GM18909 (cell line): Measurements from ENCODE around the gene DOC2B.
"Not testable (repeated sequence)": the region's sequence is repeated elsewhere in the genome, so short reads cannot be mapped to it uniquely, and the experiment has no call there.

Source experiments
- ATAC-seq: cut with Tn5 transposase; IDR thresholded peaks from one replicate; pipeline ENCODE4 v1.9.1; 2021; ENCODE audit warnings: mild to moderate bottlenecking; ENCODE audit not compliant: unreplicated experiment, poor library complexity

DOC2B gene

DNA sequence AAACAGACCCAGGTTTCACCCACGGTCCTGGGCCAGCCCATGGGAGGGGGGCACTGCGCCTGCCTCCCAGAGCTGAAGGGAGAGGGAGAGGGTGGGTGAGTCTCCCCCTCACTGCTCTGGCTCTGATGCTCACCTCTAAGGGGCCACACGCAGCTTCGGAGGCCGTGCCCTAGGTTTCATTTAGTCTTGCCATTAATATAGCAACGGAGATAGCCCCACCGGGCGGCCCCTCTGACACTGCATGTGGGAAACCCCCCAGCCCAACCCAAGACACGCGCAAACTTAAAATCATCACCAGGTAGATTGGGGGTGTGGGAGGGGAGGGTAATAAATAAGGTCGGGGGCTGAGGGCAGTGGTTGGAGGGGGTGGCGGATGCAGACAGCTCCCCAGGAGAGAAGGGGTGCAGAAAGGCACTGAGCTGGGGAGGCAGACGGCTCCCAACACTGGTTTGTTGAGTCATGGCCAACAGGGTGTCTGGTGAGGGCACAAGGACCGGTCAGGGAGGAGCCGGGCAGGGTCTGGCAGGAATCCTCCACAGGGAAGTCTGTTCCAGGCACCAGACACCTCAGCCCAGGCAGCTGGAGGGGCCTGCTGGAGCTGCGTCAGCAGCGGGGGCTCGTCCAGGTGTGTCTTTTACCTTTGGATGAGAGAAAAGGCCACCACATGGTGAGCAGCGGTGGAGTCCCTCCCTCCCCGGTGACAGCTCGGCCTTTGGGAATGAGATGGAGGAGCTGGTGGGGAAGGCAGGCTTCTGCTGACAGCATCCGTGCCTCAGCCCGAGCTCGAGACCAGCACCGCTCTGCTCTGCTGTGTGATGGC, 32.0 kb upstream of the DOC2B start:
- ATAC-seq = no peak

- no peak for ATAC-seq
Observed at GRCh38 chr17:210402-210801, 29.0 kb upstream of the DOC2B start.

- no peak for ATAC-seq
Observed at GRCh38 chr17:208429-208828, 27.0 kb upstream of the DOC2B start.

DNA sequence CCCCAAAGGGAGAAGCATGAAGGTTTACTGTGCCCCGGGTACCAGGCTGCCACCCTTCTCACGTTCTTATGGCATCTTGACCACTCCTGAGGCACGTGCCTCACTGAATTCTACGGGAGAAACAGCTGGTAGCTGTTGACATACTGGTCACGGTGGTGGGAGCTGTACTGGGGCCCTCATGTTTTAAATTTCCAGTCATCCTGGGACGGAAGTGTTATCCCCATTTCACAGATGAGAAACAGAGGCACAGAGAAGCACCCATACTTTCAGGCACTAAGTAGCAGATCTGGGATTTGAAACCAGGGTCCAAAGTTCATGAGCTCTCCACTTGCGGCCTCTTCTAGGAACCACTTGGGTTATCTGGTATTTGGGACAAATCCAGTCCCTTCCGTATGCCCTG, 26.3 kb upstream of the DOC2B start:
- no peak for ATAC-seq

GRCh38 chr17:206941-207560, 25.6 kb upstream of the DOC2B start:
- ATAC-seq = no peak

DNA sequence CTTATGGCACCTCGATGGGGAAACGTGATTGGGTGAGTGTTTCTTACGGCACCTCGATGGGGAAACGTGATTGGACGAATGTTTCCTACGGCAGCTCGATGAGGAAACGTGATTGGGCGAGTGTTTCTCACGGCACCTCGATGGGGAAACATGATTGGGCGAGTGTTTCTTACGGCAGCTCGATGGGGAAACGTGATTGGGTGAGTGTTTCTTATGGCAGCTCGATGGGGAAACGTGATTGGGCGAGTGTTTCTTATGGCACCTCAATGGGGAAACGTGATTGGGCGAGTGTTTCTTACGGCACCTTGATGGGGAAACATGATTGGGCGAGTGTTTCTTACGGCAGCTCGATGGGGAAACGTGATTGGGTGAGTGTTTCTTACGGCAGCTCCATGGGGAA, 25.0 kb upstream of the DOC2B start:
- not testable (repeated sequence) for ATAC-seq

DNA sequence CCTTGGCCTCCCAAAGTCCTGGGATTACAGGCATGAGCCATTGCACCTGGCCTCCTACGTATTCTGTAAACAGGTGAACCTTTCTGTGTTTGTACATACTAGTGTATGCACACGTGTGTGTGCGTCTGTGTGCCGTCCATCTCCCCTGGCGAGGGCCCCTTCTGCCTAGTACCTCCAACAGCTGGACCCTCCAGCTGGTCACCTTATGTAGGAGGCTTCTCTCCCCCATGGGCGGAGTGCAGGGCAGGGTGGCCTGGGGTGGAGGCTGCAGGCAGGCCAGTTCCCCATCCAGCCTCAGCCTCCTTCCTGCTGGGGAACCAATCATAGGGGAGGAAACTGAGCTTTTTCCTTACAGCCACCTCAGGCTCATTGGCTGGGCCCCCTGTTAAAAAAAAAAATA, 24.4 kb upstream of the DOC2B start:
- no peak for ATAC-seq

- no peak for ATAC-seq
Observed at GRCh38 chr17:205148-205669, 23.8 kb upstream of the DOC2B start.

GRCh38 chr17:204427-205147, 23.1 kb upstream of the DOC2B start:
- ATAC-seq = no peak

GRCh38 chr17:202501-202951, 21.1 kb upstream of the DOC2B start:
- no peak for ATAC-seq

GRCh38 chr17:201736-202135, 20.3 kb upstream of the DOC2B start:
- ATAC-seq = not testable (repeated sequence)

- ATAC-seq = not testable (repeated sequence)
Observed at GRCh38 chr17:201257-201656, 19.8 kb upstream of the DOC2B start.

DNA sequence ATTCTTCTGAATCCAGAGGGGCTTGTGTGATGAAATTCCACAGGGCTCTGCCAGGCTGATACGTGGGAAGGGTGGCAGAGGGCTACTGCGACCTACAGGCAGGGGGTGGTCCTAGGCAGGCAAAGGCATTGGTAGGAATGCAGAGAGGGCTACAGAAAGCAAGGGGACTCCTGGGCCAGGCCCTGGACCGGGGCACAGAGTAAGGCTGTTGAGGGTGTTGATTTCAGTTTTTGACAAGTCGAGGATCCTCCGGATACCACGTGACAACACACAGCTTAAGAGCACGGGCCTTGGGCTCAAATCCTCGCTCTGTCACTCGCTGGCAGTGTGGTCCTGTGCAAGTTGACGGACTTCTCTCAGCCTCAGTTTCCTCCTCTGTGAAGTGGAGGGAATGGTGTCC, 19.1 kb upstream of the DOC2B start:
- ATAC-seq = no peak

DNA sequence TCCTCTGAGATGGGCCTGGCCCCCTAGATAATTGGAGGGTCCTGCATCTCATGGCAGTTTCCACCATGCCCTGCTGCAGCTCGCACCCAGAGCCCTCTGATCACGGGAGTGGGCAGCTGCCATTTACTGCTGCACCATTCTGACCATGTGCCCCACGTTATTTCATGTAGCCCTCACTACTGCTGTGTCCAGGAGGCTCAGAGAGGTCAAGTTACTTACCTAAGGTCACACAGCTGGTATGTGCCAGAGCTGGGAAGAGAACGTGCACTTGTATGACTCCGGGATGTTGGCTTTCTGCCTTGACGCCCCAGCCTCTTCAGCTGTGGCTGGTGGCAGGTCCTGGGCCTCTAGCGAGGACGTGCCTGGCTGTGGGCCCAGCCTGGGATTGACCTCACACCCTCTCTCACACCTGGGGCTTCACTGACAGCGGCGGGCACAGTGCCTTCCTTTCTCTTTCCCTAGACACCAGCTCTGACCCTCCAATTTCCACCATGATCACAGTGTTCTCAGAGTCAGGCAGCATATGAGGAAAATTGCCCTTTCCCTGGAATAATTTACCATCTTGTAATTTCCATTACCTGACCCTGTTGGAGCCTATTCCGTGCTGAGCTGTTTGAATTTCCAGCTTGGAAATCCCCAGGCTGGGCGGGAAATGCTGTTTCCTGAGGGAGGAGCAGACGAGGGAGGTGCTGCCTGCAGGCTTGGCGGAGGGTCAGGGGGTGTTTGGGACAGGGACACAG, 18.5 kb upstream of the DOC2B start:
- ATAC-seq = no peak

- ATAC-seq = no peak
Observed at GRCh38 chr17:199191-199604, 17.7 kb upstream of the DOC2B start.

GRCh38 chr17:198225-198624, 16.8 kb upstream of the DOC2B start:
- not testable (repeated sequence) for ATAC-seq

DNA sequence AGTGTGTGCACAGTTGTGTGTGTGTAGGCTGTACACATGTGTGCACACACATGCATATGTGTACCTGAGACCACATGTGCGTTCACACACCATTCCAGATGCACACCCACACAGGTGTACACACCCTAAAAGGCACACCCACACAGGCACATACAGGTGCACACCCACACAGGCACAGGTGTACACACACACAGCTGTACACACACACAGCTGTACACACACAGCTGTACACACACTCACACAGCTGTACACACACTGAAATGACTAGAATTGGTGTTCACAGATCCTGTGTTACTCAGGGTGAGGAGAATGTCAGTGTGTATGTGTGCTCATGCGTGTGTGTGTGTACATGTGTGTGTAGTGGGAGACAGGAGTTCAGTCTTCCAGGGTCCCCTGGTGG, 15.9 kb upstream of the DOC2B start:
- ATAC-seq = no peak

GRCh38 chr17:194828-195602, 13.6 kb upstream of the DOC2B start:
- ATAC-seq = no peak
